GM13977 (cell line): ENCODE data around the gene LURAP1L.
"Not testable (repeated sequence)": the region's sequence is repeated elsewhere in the genome, so short reads cannot be mapped to it uniquely, and the experiment has no call there.

ENCODE experiments used
- DNase-seq: peaks from one replicate; pipeline ENCODE4 v3.0.0; 2012; ENCODE audit warnings: low spot score
- in situ Hi-C: fragments of 300-500 bp; cut with MboI; formaldehyde crosslinking; loops from one replicate; pipeline ENCODE4 v1.12.0; 2022; ENCODE audit warnings: low sequenced_read_pairs, low pct_unique_long_range_greater_than_20kb, mixed read lengths, inconsistent platforms; ENCODE audit not compliant: unreplicated experiment
- TF ChIP-seq, protein P1 (sequence below): IDR thresholded peaks from 2 replicates; pipeline ENCODE4 v1.5.1; 2012; ENCODE audit warnings: mild to moderate bottlenecking, control low read depth; ENCODE audit not compliant: insufficient read depth; ENCODE audit errors: extremely low read depth, missing control alignments

The LURAP1L gene

DNA sequence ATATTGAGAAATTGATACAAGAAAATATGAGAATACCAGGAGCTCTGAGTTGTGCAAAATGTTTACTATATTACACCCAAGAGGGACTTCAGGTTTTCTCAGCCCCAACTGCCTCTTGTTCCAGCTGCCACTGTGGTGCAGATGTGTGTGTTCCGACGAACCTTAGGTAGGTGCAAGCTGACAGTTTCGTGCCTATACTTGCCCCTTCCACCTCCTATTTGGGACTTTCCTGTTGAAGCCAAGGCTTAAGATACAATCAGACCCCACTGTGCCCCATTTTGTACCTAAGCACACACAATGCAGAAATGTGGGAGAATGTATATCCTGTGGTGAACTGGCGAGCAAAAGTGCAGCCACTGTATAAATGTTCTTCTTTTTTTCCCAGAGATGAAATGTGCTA lies 80.2 kb downstream of the LURAP1L start:
- TF ChIP-seq, protein P1, sequence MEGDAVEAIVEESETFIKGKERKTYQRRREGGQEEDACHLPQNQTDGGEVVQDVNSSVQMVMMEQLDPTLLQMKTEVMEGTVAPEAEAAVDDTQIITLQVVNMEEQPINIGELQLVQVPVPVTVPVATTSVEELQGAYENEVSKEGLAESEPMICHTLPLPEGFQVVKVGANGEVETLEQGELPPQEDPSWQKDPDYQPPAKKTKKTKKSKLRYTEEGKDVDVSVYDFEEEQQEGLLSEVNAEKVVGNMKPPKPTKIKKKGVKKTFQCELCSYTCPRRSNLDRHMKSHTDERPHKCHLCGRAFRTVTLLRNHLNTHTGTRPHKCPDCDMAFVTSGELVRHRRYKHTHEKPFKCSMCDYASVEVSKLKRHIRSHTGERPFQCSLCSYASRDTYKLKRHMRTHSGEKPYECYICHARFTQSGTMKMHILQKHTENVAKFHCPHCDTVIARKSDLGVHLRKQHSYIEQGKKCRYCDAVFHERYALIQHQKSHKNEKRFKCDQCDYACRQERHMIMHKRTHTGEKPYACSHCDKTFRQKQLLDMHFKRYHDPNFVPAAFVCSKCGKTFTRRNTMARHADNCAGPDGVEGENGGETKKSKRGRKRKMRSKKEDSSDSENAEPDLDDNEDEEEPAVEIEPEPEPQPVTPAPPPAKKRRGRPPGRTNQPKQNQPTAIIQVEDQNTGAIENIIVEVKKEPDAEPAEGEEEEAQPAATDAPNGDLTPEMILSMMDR = no peak
- DNase-seq = no peak
- in situ Hi-C loops = no loop called here

DNA sequence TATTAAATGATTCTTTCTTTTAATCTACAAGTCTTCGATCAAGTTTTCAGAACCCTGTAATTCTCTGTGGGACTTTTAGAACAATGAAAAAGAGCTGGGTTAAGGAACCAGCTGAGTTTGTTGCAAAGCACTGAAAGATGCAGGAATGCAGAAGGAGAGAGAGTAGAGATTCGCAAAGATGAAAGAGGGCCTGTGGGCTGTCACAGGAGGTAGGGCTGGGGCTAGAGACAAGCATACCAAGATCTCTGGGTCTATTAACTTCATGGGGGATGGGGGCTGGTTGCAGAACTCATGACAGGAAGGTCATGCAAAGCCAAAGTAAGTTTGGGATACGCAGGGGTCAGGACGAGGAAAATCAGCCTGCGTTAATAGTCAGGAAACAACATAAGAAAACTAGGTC lies 81.8 kb downstream of the LURAP1L start:
- in situ Hi-C loops = no loop called here
- no peak for DNase-seq
- TF ChIP-seq, protein P1 = no peak

DNA sequence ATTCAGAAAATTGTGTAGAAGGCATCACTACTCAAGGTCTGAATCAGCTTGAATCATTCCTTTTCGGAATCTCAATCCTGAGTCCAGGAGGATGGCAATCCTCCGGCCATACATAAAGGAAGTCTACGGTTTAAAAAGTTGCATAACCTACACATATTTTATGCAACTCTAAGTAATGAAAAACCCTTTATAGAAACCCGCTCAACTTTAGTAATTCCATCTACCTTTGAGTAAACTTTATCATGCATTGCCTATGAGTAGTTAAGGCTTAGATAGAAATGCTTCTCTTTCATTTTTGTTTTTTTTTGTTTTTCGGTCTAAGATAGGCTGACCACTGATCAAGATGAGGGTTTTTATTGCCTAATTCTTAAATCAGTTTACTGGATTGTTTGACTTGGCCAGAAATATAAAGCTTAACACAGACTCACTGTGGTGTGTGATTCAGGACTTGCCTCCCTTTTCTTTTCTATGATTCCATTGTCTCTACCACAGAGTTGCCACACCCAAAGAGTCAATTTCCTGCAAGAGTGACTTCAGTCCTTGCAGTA lies 85.0 kb downstream of the LURAP1L start:
- TF ChIP-seq, protein P1 = no peak
- no peak for DNase-seq
- in situ Hi-C loops = no loop called here

DNA sequence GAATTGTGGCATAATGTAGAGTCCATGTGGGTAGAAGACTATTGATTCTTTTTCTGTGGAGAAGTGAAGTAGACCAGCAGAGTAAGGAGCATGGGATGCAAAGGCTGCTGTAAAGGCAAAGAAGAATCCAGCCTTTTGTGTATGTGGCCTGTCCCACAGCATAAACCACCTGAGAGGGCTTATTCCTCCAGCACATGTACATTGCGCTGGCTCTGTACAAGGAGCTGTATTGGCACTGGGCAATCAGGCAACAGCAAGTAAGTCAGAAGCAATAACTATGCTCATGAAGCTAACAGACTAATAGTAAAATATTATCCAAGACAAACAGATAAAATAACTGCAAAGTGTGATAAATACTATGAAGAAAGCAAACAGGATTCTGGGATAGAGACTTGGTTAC lies 86.2 kb downstream of the LURAP1L start:
- TF ChIP-seq, protein P1 = no peak
- in situ Hi-C loops = no loop called here
- DNase-seq = no peak

DNA sequence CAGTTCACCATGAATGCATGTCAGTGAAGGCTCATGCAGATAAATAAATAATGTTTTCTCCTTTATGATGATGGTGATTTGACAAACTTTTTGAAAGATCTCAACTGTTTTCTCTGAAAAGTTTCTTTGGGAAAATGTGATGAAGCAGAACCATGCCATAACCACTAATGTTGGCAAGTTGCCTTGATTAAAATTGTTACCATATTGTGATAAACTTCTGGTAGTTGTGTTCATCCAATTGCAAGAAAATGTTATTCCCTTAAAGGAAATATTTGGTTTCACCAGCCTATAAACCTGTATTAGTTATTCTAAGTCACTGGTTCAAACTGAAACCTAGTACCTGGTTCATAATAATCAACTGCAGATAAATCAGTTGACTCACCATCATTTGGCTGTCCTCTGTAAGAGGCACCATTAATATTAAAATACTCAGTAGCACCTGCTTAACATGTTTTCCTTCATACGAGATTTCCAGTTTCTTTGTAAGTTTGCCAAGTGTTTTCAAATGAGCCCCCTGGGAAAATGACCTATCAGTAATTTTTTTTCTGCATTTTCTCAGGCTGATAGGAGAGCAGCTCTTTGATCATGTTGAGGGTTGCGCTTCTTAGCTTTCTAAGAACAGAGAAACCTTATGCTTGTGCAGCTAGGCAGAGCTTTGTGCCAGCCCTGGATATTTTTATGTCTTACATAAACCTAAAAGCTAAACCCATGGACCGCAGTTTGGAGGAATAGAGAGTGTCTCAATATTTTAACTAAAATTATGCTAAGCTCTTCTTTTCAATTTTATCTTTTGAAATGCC lies 88.0 kb downstream of the LURAP1L start:
- no peak for DNase-seq
- in situ Hi-C loops = no loop called here
- TF ChIP-seq, protein P1 = no peak

DNA sequence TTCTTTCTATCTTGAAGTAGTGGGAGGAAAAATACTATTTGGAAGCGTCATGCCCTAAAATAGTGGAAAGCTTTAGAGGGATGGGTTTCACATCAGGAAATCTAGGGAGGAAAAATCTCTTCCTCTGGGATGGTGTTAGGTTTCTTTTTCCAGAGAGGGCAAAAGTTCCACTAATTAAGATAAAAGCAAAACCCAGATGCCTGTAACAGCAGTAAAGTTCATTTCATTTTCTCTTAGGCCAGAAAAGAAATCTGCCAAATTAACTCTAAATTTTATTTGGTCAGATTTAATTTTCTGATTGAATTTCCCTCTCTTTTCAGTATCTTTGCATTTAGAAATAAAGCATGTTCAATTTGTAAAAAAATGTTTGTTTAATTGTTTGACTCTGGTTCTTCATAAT lies 88.8 kb downstream of the LURAP1L start:
- in situ Hi-C loops = no loop called here
- no peak for DNase-seq
- TF ChIP-seq, protein P1 = no peak

DNA sequence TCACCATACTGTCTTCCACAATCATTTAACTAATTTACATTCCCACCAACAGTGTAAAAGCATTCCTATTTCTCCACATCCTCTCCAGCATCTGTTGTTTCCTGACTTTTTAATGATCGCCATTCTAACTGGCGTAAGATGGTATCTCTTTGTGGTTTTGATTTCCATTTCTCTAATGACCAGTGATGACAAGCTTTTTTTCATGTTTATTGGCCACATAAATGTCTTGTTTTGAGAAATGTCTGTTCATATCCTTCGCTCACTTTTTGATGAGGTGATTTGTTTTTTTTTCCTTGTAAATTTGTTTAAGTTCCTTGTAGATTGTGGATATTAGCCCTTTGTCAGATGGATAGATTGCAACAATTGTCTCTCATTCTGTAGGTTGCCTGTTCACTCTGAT lies 90.6 kb downstream of the LURAP1L start:
- DNase-seq, in situ Hi-C loops: not testable (repeated sequence)
